Transverse colon (tissue), 4 donors: Measurements from ENCODE around the gene SHF.

Experiments used
- EP300 ChIP-seq: sonication (generic); formaldehyde crosslinking; IDR thresholded peaks from one replicate; pipeline ENCODE4 v1.6.1; 2017; ENCODE audit warnings: antibody characterized with exemption, low read depth
- POLR2A ChIP-seq: fragments of 450-650 bp; IDR thresholded peaks from one replicate; pipeline ENCODE4 v1.6.1; 2016; ENCODE audit warnings: antibody characterized with exemption, mild to moderate bottlenecking, moderate library complexity
- POLR2AphosphoS5 ChIP-seq, 3 donors: sonication (generic); formaldehyde crosslinking; IDR thresholded peaks; one replicate each; pipeline ENCODE4 v1.6.1; 2016; ENCODE audit warnings: antibody characterized with exemption in 3 of 3
- TF ChIP-seq, protein P1 (sequence below), 5 experiments: fragments of 200-600 bp in 3 of 5; fragments of 450-650 bp in 2 of 5; sonication (generic) in 3 of 5; IDR thresholded peaks; 1 replicate in 2 of 5; 2 replicates in 3 of 5; pipeline ENCODE4 v1.5.1; 2016 to 2017; ENCODE audit warnings: antibody characterized with exemption in 5 of 5, inconsistent platforms in 3 of 5, mild to moderate bottlenecking in 2 of 5, moderate library complexity in 1 of 5

DNA sequence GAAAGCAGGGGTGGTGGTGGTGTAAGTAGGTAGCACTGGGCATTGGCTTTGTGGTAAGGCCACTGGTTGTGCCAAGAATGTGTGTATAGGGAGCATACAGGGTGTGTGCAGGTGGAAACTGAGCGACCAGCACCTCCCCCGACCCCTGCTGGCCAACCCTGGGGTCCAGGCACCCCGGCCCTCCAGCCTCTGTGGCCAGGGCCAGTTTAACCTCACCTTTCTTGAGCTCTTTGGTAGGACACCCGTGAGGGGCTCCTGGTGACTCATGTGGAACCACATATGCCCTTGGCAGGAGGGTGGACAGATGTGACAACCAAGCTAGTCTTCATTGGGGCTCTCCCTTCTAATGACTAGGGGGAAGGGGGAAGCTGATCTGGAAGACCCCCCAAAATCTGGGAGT is 19.5 kb downstream of the SHF start:
- no peak for TF ChIP-seq POLR2A
- TF ChIP-seq, protein P1, sequence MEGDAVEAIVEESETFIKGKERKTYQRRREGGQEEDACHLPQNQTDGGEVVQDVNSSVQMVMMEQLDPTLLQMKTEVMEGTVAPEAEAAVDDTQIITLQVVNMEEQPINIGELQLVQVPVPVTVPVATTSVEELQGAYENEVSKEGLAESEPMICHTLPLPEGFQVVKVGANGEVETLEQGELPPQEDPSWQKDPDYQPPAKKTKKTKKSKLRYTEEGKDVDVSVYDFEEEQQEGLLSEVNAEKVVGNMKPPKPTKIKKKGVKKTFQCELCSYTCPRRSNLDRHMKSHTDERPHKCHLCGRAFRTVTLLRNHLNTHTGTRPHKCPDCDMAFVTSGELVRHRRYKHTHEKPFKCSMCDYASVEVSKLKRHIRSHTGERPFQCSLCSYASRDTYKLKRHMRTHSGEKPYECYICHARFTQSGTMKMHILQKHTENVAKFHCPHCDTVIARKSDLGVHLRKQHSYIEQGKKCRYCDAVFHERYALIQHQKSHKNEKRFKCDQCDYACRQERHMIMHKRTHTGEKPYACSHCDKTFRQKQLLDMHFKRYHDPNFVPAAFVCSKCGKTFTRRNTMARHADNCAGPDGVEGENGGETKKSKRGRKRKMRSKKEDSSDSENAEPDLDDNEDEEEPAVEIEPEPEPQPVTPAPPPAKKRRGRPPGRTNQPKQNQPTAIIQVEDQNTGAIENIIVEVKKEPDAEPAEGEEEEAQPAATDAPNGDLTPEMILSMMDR (IDR thresholded peaks at IDR 0.05), result no peak
- no peak for TF ChIP-seq POLR2AphosphoS5 (IDR thresholded peaks at IDR 0.05)
- TF ChIP-seq EP300, result no peak
